Measurements from ENCODE around the gene RREB1. TPM values are rescaled to one million over a fixed set of nuclear protein-coding genes. Genes with fewer than 3 reads are reported as not detected.

RREB1 gene
- total and polyA plus RNA-seq, 9 donors = 7.3 to 64.4 (median 50.1) TPM

DNA sequence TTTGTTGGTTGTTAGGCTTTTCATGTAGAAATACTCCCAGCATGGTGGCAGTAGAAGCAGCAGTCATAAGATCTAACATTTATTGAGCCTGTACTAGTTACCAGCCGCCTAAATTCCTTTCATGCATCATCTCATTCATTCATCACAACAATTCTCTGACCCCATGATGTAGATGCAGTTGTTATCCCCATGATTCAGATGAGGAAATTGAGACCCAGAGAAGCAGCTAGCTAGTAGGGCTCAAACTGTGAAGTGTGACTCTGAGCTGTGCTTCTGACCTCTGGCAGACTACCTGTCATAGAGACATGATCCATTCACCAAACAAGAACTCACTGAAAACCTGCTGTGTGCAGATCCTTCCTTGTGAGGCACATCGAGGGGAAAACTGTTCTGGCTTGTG, 16.9 kb downstream of the RREB1 start:
- H3K9me3 ChIP-seq = no peaks in the 10 kb centered on the region
- no peaks in the 10 kb centered on the region for H3K36me3 ChIP-seq
- H3K4me3 ChIP-seq = no peak overlapping the region
- TF ChIP-seq, protein P1, sequence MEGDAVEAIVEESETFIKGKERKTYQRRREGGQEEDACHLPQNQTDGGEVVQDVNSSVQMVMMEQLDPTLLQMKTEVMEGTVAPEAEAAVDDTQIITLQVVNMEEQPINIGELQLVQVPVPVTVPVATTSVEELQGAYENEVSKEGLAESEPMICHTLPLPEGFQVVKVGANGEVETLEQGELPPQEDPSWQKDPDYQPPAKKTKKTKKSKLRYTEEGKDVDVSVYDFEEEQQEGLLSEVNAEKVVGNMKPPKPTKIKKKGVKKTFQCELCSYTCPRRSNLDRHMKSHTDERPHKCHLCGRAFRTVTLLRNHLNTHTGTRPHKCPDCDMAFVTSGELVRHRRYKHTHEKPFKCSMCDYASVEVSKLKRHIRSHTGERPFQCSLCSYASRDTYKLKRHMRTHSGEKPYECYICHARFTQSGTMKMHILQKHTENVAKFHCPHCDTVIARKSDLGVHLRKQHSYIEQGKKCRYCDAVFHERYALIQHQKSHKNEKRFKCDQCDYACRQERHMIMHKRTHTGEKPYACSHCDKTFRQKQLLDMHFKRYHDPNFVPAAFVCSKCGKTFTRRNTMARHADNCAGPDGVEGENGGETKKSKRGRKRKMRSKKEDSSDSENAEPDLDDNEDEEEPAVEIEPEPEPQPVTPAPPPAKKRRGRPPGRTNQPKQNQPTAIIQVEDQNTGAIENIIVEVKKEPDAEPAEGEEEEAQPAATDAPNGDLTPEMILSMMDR (IDR thresholded peaks at IDR 0.05) = no peak
- no peak for TF ChIP-seq POLR2A (IDR thresholded peaks at IDR 0.05)
- peaks cover 4% of the 10 kb centered on the region for H3K4me1 ChIP-seq (ENCODE audit: insufficient read depth)
- no peak for DNase-seq
- H3K27ac ChIP-seq = no peak overlapping the region
- 48 to 60% (median 59%) methylated on average over 2 of the region's 2 CpGs for WGBS, 3 donors
- no peaks in the 10 kb centered on the region for H3K27me3 ChIP-seq
- intact Hi-C loops (cut with DNase I) = loop anchor here in 1 of 4 donors (10.0 kb wide), 1 partner anchor 120 kb away; no protein-coding TSS in a partner anchor

GRCh38 chr6:7125290-7125689, 17.5 kb downstream of the RREB1 start:
- Histone ChIP-seq H3K27me3 (no peaks in the 10 kb centered on the region), H3K9me3 (no peaks in the 10 kb centered on the region), H3K27ac (no peak overlapping the region), H3K4me3 (no peak overlapping the region), H3K36me3 (no peaks in the 10 kb centered on the region), H3K4me1 (ENCODE audit: insufficient read depth) (peaks cover 6% of the 10 kb centered on the region)
- DNase-seq = no peak
- TF ChIP-seq EP300 (IDR thresholded peaks at IDR 0.05) (no peak), POLR2A (IDR thresholded peaks at IDR 0.05) (no peak)
- TF ChIP-seq, protein P1 (IDR thresholded peaks at IDR 0.05) = no peak
- 83 to 97% (median 95%) methylated on average over 1 of the region's 1 CpG for WGBS, 3 donors
- intact Hi-C loops (cut with DNase I) = loop anchor here in 1 of 4 donors (10.0 kb wide), 1 partner anchor 120 kb away; no protein-coding TSS in a partner anchor

- TF ChIP-seq, protein P1 (IDR thresholded peaks at IDR 0.05) = no peak
- TF ChIP-seq EP300 (IDR thresholded peaks at IDR 0.05) (no peak), POLR2A (IDR thresholded peaks at IDR 0.05) (no peak)
- whole genome bisulfite sequencing, 3 donors = 58 to 68% (median 62%) methylated on average over 4 of the region's 4 CpGs
- Histone ChIP-seq H3K9me3 (no peaks in the 10 kb centered on the region), H3K36me3 (no peaks in the 10 kb centered on the region), H3K4me3 (no peak overlapping the region), H3K4me1 (ENCODE audit: insufficient read depth) (peaks cover 6% of the 10 kb centered on the region), H3K27ac (no peak overlapping the region), H3K27me3 (no peaks in the 10 kb centered on the region)
- DNase-seq = no peak
- intact Hi-C loops (cut with DNase I) = loop anchor here in 1 of 4 donors (10.0 kb wide), 1 partner anchor 118 kb away; no protein-coding TSS in a partner anchor
These were observed 19.0 kb downstream of the RREB1 start for GRCh38 chr6:7126754-7127153.

GRCh38 chr6:7127680-7128079, 19.9 kb downstream of the RREB1 start:
- no peaks in the 10 kb centered on the region for H3K27me3 ChIP-seq
- no peak overlapping the region for H3K27ac ChIP-seq
- TF ChIP-seq EP300 (IDR thresholded peaks at IDR 0.05) (no peak), POLR2A (IDR thresholded peaks at IDR 0.05) (no peak)
- TF ChIP-seq, protein P1 (IDR thresholded peaks at IDR 0.05) = no peak
- H3K9me3 ChIP-seq = no peaks in the 10 kb centered on the region
- H3K4me3 ChIP-seq = no peak overlapping the region
- DNase-seq = no peak
- 92% methylated on average over 5 of the region's 5 CpGs for WGBS, 3 donors
- intact Hi-C loops (cut with DNase I) = loop anchor here in 1 of 4 donors (10.0 kb wide), 1 partner anchor 117 kb away; no protein-coding TSS in a partner anchor
- H3K36me3 ChIP-seq = no peaks in the 10 kb centered on the region
- peaks cover 6% of the 10 kb centered on the region for H3K4me1 ChIP-seq (ENCODE audit: insufficient read depth)
